CD14-positive monocyte (primary cell): ENCODE data around the gene AKT1S1. TPM values are rescaled to one million over a fixed set of nuclear protein-coding genes. Genes with fewer than 3 reads are reported as not detected.

Experiments used
- DNase-seq, 3 donors: peaks; one replicate each; pipeline ENCODE4 v3.0.0-alpha.2; 2011 to 2022
- H2AFZ ChIP-seq: 2 replicates; pipeline ENCODE4 v1.6.0; 2012; ENCODE audit warnings: mild to moderate bottlenecking, low read depth, low read length, inconsistent platforms; ENCODE audit not compliant: insufficient read depth, poor library complexity, severe bottlenecking
- H3K27ac ChIP-seq, 2 donors: 1 replicate in 1 of 2; 2 replicates in 1 of 2; pipeline ENCODE4 v1.5.1; 2012 to 2013; ENCODE audit warnings: low read length in 2 of 2, control low read depth in 1 of 2, inconsistent platforms in 1 of 2, low read depth in 1 of 2, mild to moderate bottlenecking in 1 of 2
- H3K27me3 ChIP-seq, 2 donors: one replicate each; pipeline versions ENCODE4 v1.6.0 to v1.6.1; 2011 to 2013; ENCODE audit warnings: low read length in 2 of 2; ENCODE audit not compliant: control insufficient read depth in 2 of 2, insufficient read depth in 2 of 2
- H3K36me3 ChIP-seq, 2 donors: replicated peaks in 1 of 2; 1 replicate in 1 of 2; 2 replicates in 1 of 2; pipeline versions ENCODE4 v1.5.1 to v1.6.1; 2012 to 2013; ENCODE audit warnings: low read length in 2 of 2, control low read depth in 1 of 2, inconsistent platforms in 1 of 2, mild to moderate bottlenecking in 1 of 2; ENCODE audit not compliant: insufficient read depth in 2 of 2, control insufficient read depth in 1 of 2
- H3K4me1 ChIP-seq, 2 donors: 1 replicate in 1 of 2; 2 replicates in 1 of 2; pipeline versions ENCODE4 v1.5.1 to v1.6.1; 2012 to 2013; ENCODE audit warnings: low read length in 2 of 2, control low read depth in 1 of 2, inconsistent platforms in 1 of 2, mild to moderate bottlenecking in 1 of 2, moderate library complexity in 1 of 2; ENCODE audit not compliant: insufficient read depth in 2 of 2, control insufficient read depth in 1 of 2
- H3K4me2 ChIP-seq: replicated peaks from 2 replicates; pipeline ENCODE3; 2012; ENCODE audit warnings: low read length, moderate library complexity, mild to moderate bottlenecking; ENCODE audit not compliant: poor library complexity, severe bottlenecking; ENCODE audit errors: extremely low read depth
- H3K4me3 ChIP-seq, 3 experiments: fragments of 200-600 bp in 1 of 3; sonication (generic) in 1 of 3; replicated peaks in 1 of 3; 1 replicate in 2 of 3; 2 replicates in 1 of 3; pipeline ENCODE4 v1.5.1; 2011 to 2013; ENCODE audit warnings: low read length in 3 of 3, mild to moderate bottlenecking in 3 of 3, control low read depth in 2 of 3, low read depth in 2 of 3, inconsistent platforms in 1 of 3, moderate library complexity in 1 of 3
- H3K79me2 ChIP-seq: 2 replicates; pipeline ENCODE4 v1.6.0; 2012; ENCODE audit warnings: mild to moderate bottlenecking, control low read depth, inconsistent platforms, low read length, moderate library complexity; ENCODE audit not compliant: insufficient read depth
- H3K9ac ChIP-seq: 2 replicates; pipeline ENCODE4 v1.6.0; 2017; ENCODE audit warnings: low read length, mild to moderate bottlenecking; ENCODE audit not compliant: insufficient read depth, poor library complexity, severe bottlenecking
- H3K9me3 ChIP-seq, 2 donors: replicated peaks in 1 of 2; 1 replicate in 1 of 2; 2 replicates in 1 of 2; pipeline versions ENCODE4 v1.5.1 to v1.6.1; 2012 to 2013; ENCODE audit warnings: low read length in 2 of 2, control low read depth in 1 of 2; ENCODE audit not compliant: control insufficient read depth in 1 of 2, insufficient read depth in 1 of 2
- H4K20me1 ChIP-seq: 2 replicates; pipeline ENCODE4 v1.6.0; 2012; ENCODE audit warnings: mild to moderate bottlenecking, low read length, control low read depth, moderate library complexity; ENCODE audit not compliant: insufficient read depth
- H3K27ac Mint-ChIP-seq, 7 donors: one replicate each; pipeline ENCODE4 v1.8.0; 2020; ENCODE audit warnings: mild to moderate bottlenecking in 7 of 7, mixed read lengths in 7 of 7, moderate library complexity in 6 of 7, inconsistent platforms in 2 of 7
- H3K27me3 Mint-ChIP-seq, 3 donors: one replicate each; pipeline ENCODE4 v1.8.0; 2021 to 2022; ENCODE audit warnings: low read depth in 3 of 3, mild to moderate bottlenecking in 3 of 3, mixed read lengths in 3 of 3, moderate library complexity in 3 of 3, inconsistent platforms in 1 of 3
- H3K36me3 Mint-ChIP-seq, 2 donors: one replicate each; pipeline ENCODE4 v1.8.0; 2020; ENCODE audit warnings: mixed read lengths in 2 of 2, inconsistent platforms in 1 of 2, mild to moderate bottlenecking in 1 of 2
- H3K4me1 Mint-ChIP-seq: one replicate; pipeline ENCODE4 v1.8.0; 2020; ENCODE audit warnings: mild to moderate bottlenecking, mixed read lengths
- H3K4me3 Mint-ChIP-seq, 2 donors: one replicate each; pipeline ENCODE4 v1.8.0; 2020; ENCODE audit warnings: mild to moderate bottlenecking in 2 of 2, mixed read lengths in 2 of 2, moderate library complexity in 1 of 2
- H3K9me3 Mint-ChIP-seq, 7 donors: one replicate each; pipeline ENCODE4 v1.8.0; 2020 to 2022; ENCODE audit warnings: mixed read lengths in 7 of 7, mild to moderate bottlenecking in 6 of 7, moderate library complexity in 6 of 7, inconsistent platforms in 2 of 7
- WGBS: methylation state at CpG from one replicate; pipeline ENCODE4 v1.1.5; 2013; ENCODE audit warnings: missing lambda C conversion rate; ENCODE audit not compliant: insufficient coverage; 5-methylcytosine and 5-hydroxymethylcytosine counted together
- intact Hi-C, 2 donors: fragments of 100-400 bp; cut with micrococcal nuclease; formaldehyde crosslinking; loops; one replicate each; pipeline versions ENCODE4 v1.15.0 to v1.15.1; 2023
- polyA plus RNA-seq, 3 donors: library from polyadenylated mRNA; depleted of rRNA in 1 of 3; unstranded in 2 of 3; stranded (reverse) in 1 of 3; fragments of 300-500 nt in 2 of 3; fragments of >200 nt in 1 of 3; fragmentation: Illumina TruSeq in 2 of 3; gene quantifications; 1 replicate in 2 of 3; 2 replicates in 1 of 3; pipeline ENCODE4 v1.2.3, GENCODE V29; 2012 to 2021
- TF ChIP-seq, protein P1 (sequence below): fragments of 200-600 bp; IDR thresholded peaks from one replicate; pipeline ENCODE4 v1.8.0; 2022; ENCODE audit warnings: antibody characterized with exemption, mild to moderate bottlenecking

Gene AKT1S1
- polyA plus RNA-seq, 3 donors: 5.4 to 18.2 (median 6.6) TPM

GRCh38 chr19:49910179-49910578 is 33.0 kb upstream of the AKT1S1 start:
- Histone ChIP-seq H4K20me1 (peaks cover 1% of the 10 kb centered on the region), H3K27me3 (no peaks in the 10 kb centered on the region), H2AFZ (no peak overlapping the region), H3K4me1 (peaks cover 45 to 58% of the 10 kb centered on the region in 2 donors), H3K79me2 (peaks cover 62% of the 10 kb centered on the region), H3K4me3 (no peak overlapping the region), H3K9ac (no peak overlapping the region), H3K36me3 (peaks cover 54 to 77% of the 10 kb centered on the region in 2 donors), H3K9me3 (no peaks in the 10 kb centered on the region), H3K27ac (peak overlapping the region; percentile 94 to 97), H3K4me2 (no peak overlapping the region)
- peak overlapping the region in 6 of 7 donors; percentile 38 to 99 (median 97) for H3K27ac Mint-ChIP-seq
- no peak for DNase-seq
- H3K4me3 Mint-ChIP-seq: no peak overlapping the region
- H3K27me3 Mint-ChIP-seq: peaks cover 0 to 5% (median 4%) of the 10 kb centered on the region in 3 donors
- intact Hi-C loops: no loop called here
- peaks cover 62% of the 10 kb centered on the region for H3K4me1 Mint-ChIP-seq
- 98% methylated on average over 4 of the region's 5 CpGs for WGBS
- H3K36me3 Mint-ChIP-seq: peaks cover 64 to 78% of the 10 kb centered on the region in 2 donors
- TF ChIP-seq, protein P1, sequence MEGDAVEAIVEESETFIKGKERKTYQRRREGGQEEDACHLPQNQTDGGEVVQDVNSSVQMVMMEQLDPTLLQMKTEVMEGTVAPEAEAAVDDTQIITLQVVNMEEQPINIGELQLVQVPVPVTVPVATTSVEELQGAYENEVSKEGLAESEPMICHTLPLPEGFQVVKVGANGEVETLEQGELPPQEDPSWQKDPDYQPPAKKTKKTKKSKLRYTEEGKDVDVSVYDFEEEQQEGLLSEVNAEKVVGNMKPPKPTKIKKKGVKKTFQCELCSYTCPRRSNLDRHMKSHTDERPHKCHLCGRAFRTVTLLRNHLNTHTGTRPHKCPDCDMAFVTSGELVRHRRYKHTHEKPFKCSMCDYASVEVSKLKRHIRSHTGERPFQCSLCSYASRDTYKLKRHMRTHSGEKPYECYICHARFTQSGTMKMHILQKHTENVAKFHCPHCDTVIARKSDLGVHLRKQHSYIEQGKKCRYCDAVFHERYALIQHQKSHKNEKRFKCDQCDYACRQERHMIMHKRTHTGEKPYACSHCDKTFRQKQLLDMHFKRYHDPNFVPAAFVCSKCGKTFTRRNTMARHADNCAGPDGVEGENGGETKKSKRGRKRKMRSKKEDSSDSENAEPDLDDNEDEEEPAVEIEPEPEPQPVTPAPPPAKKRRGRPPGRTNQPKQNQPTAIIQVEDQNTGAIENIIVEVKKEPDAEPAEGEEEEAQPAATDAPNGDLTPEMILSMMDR: no peak
- H3K9me3 Mint-ChIP-seq: no peaks in the 10 kb centered on the region

DNA sequence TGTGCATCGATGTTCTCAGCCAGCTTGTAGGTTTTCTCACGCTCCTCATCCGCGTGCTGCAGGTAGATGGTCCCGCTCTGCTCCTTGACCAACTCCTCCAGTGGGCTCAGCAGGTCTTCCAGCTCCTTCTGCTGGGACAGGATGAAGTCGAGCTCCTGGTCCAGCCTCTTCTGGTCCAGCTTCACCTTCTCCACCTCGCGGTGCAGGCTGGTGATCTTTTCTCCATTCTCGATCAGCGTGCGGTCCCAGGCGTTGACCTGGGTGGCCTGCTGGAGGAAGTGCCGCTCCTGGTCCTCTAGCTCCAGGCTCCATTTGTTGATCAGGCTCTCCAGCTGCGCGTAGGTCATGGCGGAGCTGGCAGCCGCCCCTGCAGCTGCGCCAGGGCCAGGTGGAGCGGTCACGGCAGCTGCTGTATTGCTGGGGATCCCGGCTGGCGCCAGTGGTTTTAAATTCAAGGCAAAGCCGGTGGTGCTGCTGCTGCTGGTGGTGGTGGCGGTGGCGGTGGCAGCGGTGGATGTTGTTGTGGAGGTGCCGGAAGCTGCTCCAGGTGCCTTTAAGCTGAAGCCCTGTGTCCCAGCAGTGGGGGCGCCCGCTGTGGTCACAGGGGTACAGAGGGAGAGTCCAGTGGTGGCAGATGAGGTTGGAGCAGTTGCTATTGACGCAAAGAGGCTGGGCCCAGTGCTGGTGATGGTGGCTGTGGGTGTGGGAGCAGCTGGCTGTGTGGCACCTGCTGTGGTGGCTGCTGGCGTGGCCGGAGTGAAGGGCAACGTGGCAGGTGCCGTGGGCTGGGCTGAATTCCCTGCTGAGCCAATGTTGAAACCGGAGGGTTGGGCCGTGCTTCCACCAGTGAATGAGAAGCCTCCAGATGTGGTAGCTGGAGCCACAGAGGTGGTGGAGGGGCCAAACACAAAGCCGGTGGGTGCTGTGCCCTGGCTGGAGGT is 31.6 kb upstream of the AKT1S1 start:
- no peaks in the 10 kb centered on the region for H3K27me3 ChIP-seq
- no peak overlapping the region for H3K4me2 ChIP-seq
- H3K4me1 Mint-ChIP-seq: peaks cover 69% of the 10 kb centered on the region
- no peaks in the 10 kb centered on the region for H3K9me3 Mint-ChIP-seq
- H3K4me1 ChIP-seq: peaks cover 59 to 71% of the 10 kb centered on the region in 2 donors
- TF ChIP-seq, protein P1: no peak
- H3K27ac ChIP-seq: peak overlapping the region in 1 of 2 donors; percentile 94
- no peak overlapping the region for H3K4me3 Mint-ChIP-seq
- peaks cover 50% of the 10 kb centered on the region for H3K79me2 ChIP-seq
- intact Hi-C loops: no loop called here
- H3K4me3 ChIP-seq: no peak overlapping the region
- DNase-seq: no peak
- H3K9me3 ChIP-seq: no peaks in the 10 kb centered on the region
- peaks cover 0 to 9% (median 3%) of the 10 kb centered on the region in 3 donors for H3K27me3 Mint-ChIP-seq
- no peak overlapping the region for H2AFZ ChIP-seq
- no peaks in the 10 kb centered on the region for H4K20me1 ChIP-seq
- peaks cover 45 to 64% of the 10 kb centered on the region in 2 donors for H3K36me3 ChIP-seq
- H3K9ac ChIP-seq: no peak overlapping the region
- peaks cover 53 to 64% of the 10 kb centered on the region in 2 donors for H3K36me3 Mint-ChIP-seq
- WGBS: 99% methylated on average over 37 of the region's 37 CpGs
- H3K27ac Mint-ChIP-seq: peak overlapping the region in 5 of 7 donors; percentile 28 to 97 (median 71)
